Nephron progenitor cell (in vitro differentiated cells): ENCODE data around the gene ZNF516.
A peak's percentile ranks its signal among the peaks of the same experiment; 100 is the strongest.

ENCODE experiments used
- DNase-seq: peaks from one replicate; pipeline ENCODE4 v3.0.0; 2021
- H3K27ac Mint-ChIP-seq: 2 replicates; pipeline ENCODE4 v1.8.0; 2021; ENCODE audit warnings: mild to moderate bottlenecking, moderate library complexity, mixed read lengths
- H3K27me3 Mint-ChIP-seq: 2 replicates; pipeline ENCODE4 v1.8.0; 2021; ENCODE audit warnings: mild to moderate bottlenecking, low read depth, mixed read lengths; ENCODE audit not compliant: poor library complexity
- H3K36me3 Mint-ChIP-seq: 2 replicates; pipeline ENCODE4 v1.8.0; 2021; ENCODE audit warnings: low read depth, mixed read lengths
- H3K4me1 Mint-ChIP-seq: 2 replicates; pipeline ENCODE4 v1.8.0; 2021; ENCODE audit warnings: mixed read lengths
- H3K4me3 Mint-ChIP-seq: 2 replicates; pipeline ENCODE4 v1.8.0; 2021; ENCODE audit warnings: mild to moderate bottlenecking, moderate library complexity, mixed read lengths
- H3K9me3 Mint-ChIP-seq: 2 replicates; pipeline ENCODE4 v1.8.0; 2021; ENCODE audit warnings: mild to moderate bottlenecking, moderate library complexity, mixed read lengths
- CTCF ChIP-seq: fragments of 200-600 bp; sonication (generic); IDR thresholded peaks from 2 replicates; pipeline ENCODE4 v1.5.0; 2021; ENCODE audit warnings: antibody characterized with exemption

Gene ZNF516

GRCh38 chr18:76467371-76468190, 27.5 kb downstream of the ZNF516 start:
- H3K4me1 Mint-ChIP-seq: peaks cover 74% of the 10 kb centered on the region
- H3K36me3 Mint-ChIP-seq: peaks cover 89% of the 10 kb centered on the region
- no peak for DNase-seq
- no peak overlapping the region for H3K4me3 Mint-ChIP-seq
- peaks cover 3% of the 10 kb centered on the region for H3K9me3 Mint-ChIP-seq
- no peak for TF ChIP-seq CTCF
- peak overlapping the region; percentile 77 for H3K27ac Mint-ChIP-seq
- H3K27me3 Mint-ChIP-seq: peaks cover 4% of the 10 kb centered on the region

GRCh38 chr18:76466410-76466991, 28.5 kb downstream of the ZNF516 start:
- Mint-ChIP-seq H3K4me1 (peaks cover 76% of the 10 kb centered on the region), H3K4me3 (peak overlapping the region; percentile 42), H3K27me3 (peaks cover 7% of the 10 kb centered on the region), H3K9me3 (no peaks in the 10 kb centered on the region), H3K36me3 (peaks cover 87% of the 10 kb centered on the region), H3K27ac (peak overlapping the region; percentile 85)
- no peak for TF ChIP-seq CTCF
- DNase-seq: no peak

GRCh38 chr18:76465630-76466409, 29.2 kb downstream of the ZNF516 start:
- Mint-ChIP-seq H3K4me3 (peak overlapping the region; percentile 42), H3K9me3 (no peaks in the 10 kb centered on the region), H3K4me1 (peaks cover 76% of the 10 kb centered on the region), H3K36me3 (peaks cover 86% of the 10 kb centered on the region), H3K27me3 (peaks cover 7% of the 10 kb centered on the region), H3K27ac (peak overlapping the region; percentile 85)
- no peak for DNase-seq
- TF ChIP-seq CTCF: no peak

- peaks cover 83% of the 10 kb centered on the region for H3K4me1 Mint-ChIP-seq
- no peak for DNase-seq
- peaks cover 86% of the 10 kb centered on the region for H3K36me3 Mint-ChIP-seq
- H3K9me3 Mint-ChIP-seq: no peaks in the 10 kb centered on the region
- H3K4me3 Mint-ChIP-seq: no peak overlapping the region
- H3K27me3 Mint-ChIP-seq: peaks cover 7% of the 10 kb centered on the region
- TF ChIP-seq CTCF: no peak
- H3K27ac Mint-ChIP-seq: peak overlapping the region; percentile 40
These were observed 30.5 kb downstream of the ZNF516 start for GRCh38 chr18:76464281-76465259.

- Mint-ChIP-seq H3K4me1 (peaks cover 84% of the 10 kb centered on the region), H3K36me3 (peaks cover 84% of the 10 kb centered on the region), H3K9me3 (no peaks in the 10 kb centered on the region), H3K27me3 (peaks cover 7% of the 10 kb centered on the region), H3K4me3 (no peak overlapping the region), H3K27ac (peak overlapping the region; percentile 52)
- no peak for TF ChIP-seq CTCF
- DNase-seq: no peak
These were observed 31.2 kb downstream of the ZNF516 start for GRCh38 chr18:76463872-76464271.
